ENCODE results near the gene UFL1.

The UFL1 gene

DNA sequence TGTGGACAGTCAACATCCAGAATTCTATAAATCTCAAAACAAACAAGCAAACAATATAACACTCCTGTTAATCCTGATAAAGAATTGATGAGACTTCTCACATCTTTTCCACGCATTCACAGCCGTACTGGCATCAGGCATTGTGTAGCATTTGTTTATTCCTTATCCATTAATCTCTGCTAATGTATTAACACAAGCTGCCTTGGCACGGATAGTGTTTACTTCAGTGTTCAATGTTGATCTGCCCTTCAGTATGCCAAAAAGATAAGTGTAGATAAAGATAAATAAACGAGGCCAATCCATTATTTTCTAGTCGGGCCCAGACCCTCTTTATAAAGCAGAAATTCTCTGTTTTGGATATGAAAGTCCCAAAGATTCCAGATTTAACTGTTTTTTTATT, 16.1 kb downstream of the UFL1 start:
- TF ChIP-seq, protein P1, sequence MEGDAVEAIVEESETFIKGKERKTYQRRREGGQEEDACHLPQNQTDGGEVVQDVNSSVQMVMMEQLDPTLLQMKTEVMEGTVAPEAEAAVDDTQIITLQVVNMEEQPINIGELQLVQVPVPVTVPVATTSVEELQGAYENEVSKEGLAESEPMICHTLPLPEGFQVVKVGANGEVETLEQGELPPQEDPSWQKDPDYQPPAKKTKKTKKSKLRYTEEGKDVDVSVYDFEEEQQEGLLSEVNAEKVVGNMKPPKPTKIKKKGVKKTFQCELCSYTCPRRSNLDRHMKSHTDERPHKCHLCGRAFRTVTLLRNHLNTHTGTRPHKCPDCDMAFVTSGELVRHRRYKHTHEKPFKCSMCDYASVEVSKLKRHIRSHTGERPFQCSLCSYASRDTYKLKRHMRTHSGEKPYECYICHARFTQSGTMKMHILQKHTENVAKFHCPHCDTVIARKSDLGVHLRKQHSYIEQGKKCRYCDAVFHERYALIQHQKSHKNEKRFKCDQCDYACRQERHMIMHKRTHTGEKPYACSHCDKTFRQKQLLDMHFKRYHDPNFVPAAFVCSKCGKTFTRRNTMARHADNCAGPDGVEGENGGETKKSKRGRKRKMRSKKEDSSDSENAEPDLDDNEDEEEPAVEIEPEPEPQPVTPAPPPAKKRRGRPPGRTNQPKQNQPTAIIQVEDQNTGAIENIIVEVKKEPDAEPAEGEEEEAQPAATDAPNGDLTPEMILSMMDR (IDR thresholded peaks at IDR 0.05; ENCODE audit: low read length) = no peak
- TF ChIP-seq EZH2 (optimal IDR thresholded peaks at IDR 0.05; ENCODE audit: low read depth, low read length) (no peak), EZH2phosphoT487 (IDR thresholded peaks at IDR 0.05; ENCODE audit: low read length) (no peak)
- Histone ChIP-seq H3K36me3 (replicated peaks; ENCODE audit: insufficient read depth, low read length) (no peaks in the 10 kb centered on the region; the same call in 1 of the 2 replicates), H3F3A (ENCODE audit: insufficient read depth, low read length) (no peaks in the 10 kb centered on the region), H3K9me2 (replicated peaks; ENCODE audit: insufficient read depth, low read length) (no peaks in the 10 kb centered on the region), H3K4me2 (ENCODE audit: low read depth, low read length) (no peak overlapping the region), H3K9ac (ENCODE audit: low read length) (no peak overlapping the region), H3K9me3 (replicated peaks; ENCODE audit: insufficient read depth, low read length) (no peaks in the 10 kb centered on the region), H3K27me3 (replicated peaks; ENCODE audit: insufficient read depth, low read length) (no peaks in the 10 kb centered on the region), H3K4me3 (ENCODE audit: low read length) (no peak overlapping the region), H2AFZ (ENCODE audit: low read length) (no peak overlapping the region), H3K79me2 (ENCODE audit: low read length) (no peaks in the 10 kb centered on the region), H3K4me1 (ENCODE audit: low read length) (no peaks in the 10 kb centered on the region), H4K20me1 (ENCODE audit: insufficient read depth, low read length) (no peaks in the 10 kb centered on the region), H3K27ac (ENCODE audit: low read length) (no peak overlapping the region)
- DNase-seq = no peak

DNA sequence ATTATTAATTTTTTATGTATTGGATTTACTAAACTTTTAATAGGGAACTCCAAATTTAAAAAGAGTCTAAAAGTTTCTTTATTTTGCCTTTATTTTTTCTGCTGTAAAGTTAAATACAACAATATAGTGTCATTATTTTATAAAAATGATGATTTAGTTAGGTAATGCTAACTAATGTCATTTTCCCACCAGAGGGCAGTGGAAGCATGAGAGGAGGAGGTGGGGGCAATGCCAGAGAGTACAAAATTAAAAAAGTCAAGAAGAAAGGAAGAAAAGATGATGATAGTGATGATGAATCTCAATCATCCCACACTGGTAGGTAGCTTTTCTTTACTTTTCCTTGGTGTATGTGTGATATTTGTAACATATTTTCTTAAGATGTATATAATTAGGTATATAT, 21.1 kb downstream of the UFL1 start:
- no peak overlapping the region for H2AFZ ChIP-seq (ENCODE audit: low read length)
- H3K4me1 ChIP-seq (ENCODE audit: low read length) = no peaks in the 10 kb centered on the region
- no peak overlapping the region for H3K4me3 ChIP-seq (ENCODE audit: low read length)
- H4K20me1 ChIP-seq (ENCODE audit: insufficient read depth, low read length) = no peaks in the 10 kb centered on the region
- H3K9ac ChIP-seq (ENCODE audit: low read length) = no peak overlapping the region
- no peak overlapping the region for H3K27ac ChIP-seq (ENCODE audit: low read length)
- no peaks in the 10 kb centered on the region; the same call in 1 of the 2 replicates for H3K36me3 ChIP-seq (replicated peaks; ENCODE audit: insufficient read depth, low read length)
- TF ChIP-seq, protein P1 (IDR thresholded peaks at IDR 0.05; ENCODE audit: low read length) = peak; percentile 56
- no peak for TF ChIP-seq EZH2phosphoT487 (IDR thresholded peaks at IDR 0.05; ENCODE audit: low read length)
- no peaks in the 10 kb centered on the region for H3K27me3 ChIP-seq (replicated peaks; ENCODE audit: insufficient read depth, low read length)
- no peaks in the 10 kb centered on the region for H3F3A ChIP-seq (ENCODE audit: insufficient read depth, low read length)
- no peaks in the 10 kb centered on the region for H3K9me2 ChIP-seq (replicated peaks; ENCODE audit: insufficient read depth, low read length)
- no peak for DNase-seq
- no peaks in the 10 kb centered on the region for H3K79me2 ChIP-seq (ENCODE audit: low read length)
- H3K4me2 ChIP-seq (ENCODE audit: low read depth, low read length) = no peak overlapping the region
- H3K9me3 ChIP-seq (replicated peaks; ENCODE audit: insufficient read depth, low read length) = no peaks in the 10 kb centered on the region

DNA sequence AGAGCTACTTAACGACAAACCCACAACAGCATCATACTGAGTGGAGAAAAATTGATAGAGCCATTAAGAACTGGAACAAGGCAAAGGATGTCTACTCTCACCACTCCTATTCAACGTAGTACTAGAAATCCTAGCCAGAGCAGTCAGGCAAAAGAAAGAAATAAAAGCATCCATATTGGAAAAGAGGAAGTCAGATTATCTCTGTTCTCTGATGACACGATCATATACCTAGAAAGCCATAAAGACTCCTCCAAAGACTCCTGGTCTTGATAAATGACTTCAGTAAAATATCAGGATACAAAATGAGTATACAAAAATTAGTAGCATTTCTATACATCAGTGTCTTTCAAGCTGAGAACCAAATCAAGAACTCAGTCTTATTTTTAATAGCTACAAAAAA, 24.3 kb downstream of the UFL1 start:
- Histone ChIP-seq H3K36me3 (replicated peaks; ENCODE audit: insufficient read depth, low read length) (no peaks in the 10 kb centered on the region; the same call in 1 of the 2 replicates), H3K4me2 (ENCODE audit: low read depth, low read length) (no peak overlapping the region), H3K9ac (ENCODE audit: low read length) (no peak overlapping the region), H3F3A (ENCODE audit: insufficient read depth, low read length) (no peaks in the 10 kb centered on the region), H3K9me2 (replicated peaks; ENCODE audit: insufficient read depth, low read length) (no peaks in the 10 kb centered on the region), H4K20me1 (ENCODE audit: insufficient read depth, low read length) (no peaks in the 10 kb centered on the region), H3K9me3 (replicated peaks; ENCODE audit: insufficient read depth, low read length) (no peaks in the 10 kb centered on the region), H2AFZ (ENCODE audit: low read length) (no peak overlapping the region), H3K4me1 (ENCODE audit: low read length) (no peaks in the 10 kb centered on the region), H3K79me2 (ENCODE audit: low read length) (no peaks in the 10 kb centered on the region), H3K27me3 (replicated peaks; ENCODE audit: insufficient read depth, low read length) (no peaks in the 10 kb centered on the region), H3K27ac (ENCODE audit: low read length) (no peak overlapping the region), H3K4me3 (ENCODE audit: low read length) (no peak overlapping the region)
- TF ChIP-seq EZH2 (optimal IDR thresholded peaks at IDR 0.05; ENCODE audit: low read depth, low read length) (no peak), EZH2phosphoT487 (IDR thresholded peaks at IDR 0.05; ENCODE audit: low read length) (no peak)
- DNase-seq = no peak

DNA sequence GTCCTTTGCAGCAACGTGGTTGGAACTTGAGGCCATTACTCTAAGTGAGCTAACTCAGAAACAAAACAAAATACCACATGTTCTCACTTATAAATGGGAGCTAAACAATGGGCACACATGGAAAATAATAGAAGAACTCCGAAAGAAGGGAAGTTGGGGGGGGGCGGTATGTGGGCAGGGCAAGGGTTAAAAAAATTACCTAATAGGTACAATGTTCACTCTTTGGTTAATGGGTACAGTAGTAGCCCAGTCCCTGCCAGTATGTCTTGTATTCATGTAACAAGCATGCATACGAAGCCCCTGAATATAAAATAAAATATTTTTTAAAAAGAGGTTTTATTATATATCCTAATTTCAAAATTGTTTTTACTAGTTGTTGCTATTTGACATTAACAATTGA, 26.0 kb downstream of the UFL1 start:
- Histone ChIP-seq H2AFZ (ENCODE audit: low read length) (no peak overlapping the region), H3F3A (ENCODE audit: insufficient read depth, low read length) (no peaks in the 10 kb centered on the region), H3K9me2 (replicated peaks; ENCODE audit: insufficient read depth, low read length) (no peaks in the 10 kb centered on the region), H3K36me3 (replicated peaks; ENCODE audit: insufficient read depth, low read length) (no peaks in the 10 kb centered on the region; the same call in 1 of the 2 replicates), H3K79me2 (ENCODE audit: low read length) (no peaks in the 10 kb centered on the region), H3K4me2 (ENCODE audit: low read depth, low read length) (no peak overlapping the region), H3K9me3 (replicated peaks; ENCODE audit: insufficient read depth, low read length) (no peaks in the 10 kb centered on the region), H3K27ac (ENCODE audit: low read length) (no peak overlapping the region), H3K9ac (ENCODE audit: low read length) (no peak overlapping the region), H4K20me1 (ENCODE audit: insufficient read depth, low read length) (no peaks in the 10 kb centered on the region), H3K27me3 (replicated peaks; ENCODE audit: insufficient read depth, low read length) (no peaks in the 10 kb centered on the region), H3K4me1 (ENCODE audit: low read length) (no peaks in the 10 kb centered on the region), H3K4me3 (ENCODE audit: low read length) (no peak overlapping the region)
- no peak for DNase-seq
- TF ChIP-seq, protein P1 (IDR thresholded peaks at IDR 0.05; ENCODE audit: low read length) = no peak
- TF ChIP-seq EZH2 (optimal IDR thresholded peaks at IDR 0.05; ENCODE audit: low read depth, low read length) = no peak
- TF ChIP-seq EZH2phosphoT487 (IDR thresholded peaks at IDR 0.05; ENCODE audit: low read length) = no peak
